GM18517 (cell line): ENCODE measurements around the gene GPR150.
"Not testable (repeated sequence)": the region's sequence is repeated elsewhere in the genome, so short reads cannot be mapped to it uniquely, and the experiment has no call there.

Source experiments
- ATAC-seq: cut with Tn5 transposase; IDR thresholded peaks from one replicate; pipeline ENCODE4 v1.9.1; 2021; ENCODE audit warnings: mild to moderate bottlenecking, moderate library complexity; ENCODE audit not compliant: unreplicated experiment

The GPR150 gene

GRCh38 chr5:95621839-95622629 is 2.1 kb downstream of the GPR150 start:
- ATAC-seq, result no peak

- no peak for ATAC-seq
These were observed 3.8 kb downstream of the GPR150 start for GRCh38 chr5:95623706-95624105.

GRCh38 chr5:95624368-95624767 is 4.5 kb downstream of the GPR150 start:
- no peak for ATAC-seq

DNA sequence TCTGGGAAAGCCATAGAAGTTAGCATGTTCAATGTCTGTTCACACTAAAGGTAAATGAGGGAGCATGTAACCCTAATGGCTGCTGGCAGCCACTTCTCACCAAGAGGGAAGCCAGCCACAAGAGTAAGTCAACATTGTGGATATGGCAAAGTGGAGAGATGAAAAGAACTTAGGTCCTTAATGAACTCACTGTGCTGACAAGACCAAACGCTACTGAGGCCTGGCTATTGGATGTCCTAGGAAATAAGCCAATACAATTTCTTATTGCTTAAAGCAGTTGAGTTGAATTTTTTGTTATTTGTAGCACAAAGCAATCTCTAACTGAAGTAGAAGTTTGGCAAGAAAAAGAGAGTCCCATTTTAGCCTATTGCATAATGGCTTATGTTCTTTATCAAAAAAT is 6.8 kb downstream of the GPR150 start:
- ATAC-seq, result no peak

DNA sequence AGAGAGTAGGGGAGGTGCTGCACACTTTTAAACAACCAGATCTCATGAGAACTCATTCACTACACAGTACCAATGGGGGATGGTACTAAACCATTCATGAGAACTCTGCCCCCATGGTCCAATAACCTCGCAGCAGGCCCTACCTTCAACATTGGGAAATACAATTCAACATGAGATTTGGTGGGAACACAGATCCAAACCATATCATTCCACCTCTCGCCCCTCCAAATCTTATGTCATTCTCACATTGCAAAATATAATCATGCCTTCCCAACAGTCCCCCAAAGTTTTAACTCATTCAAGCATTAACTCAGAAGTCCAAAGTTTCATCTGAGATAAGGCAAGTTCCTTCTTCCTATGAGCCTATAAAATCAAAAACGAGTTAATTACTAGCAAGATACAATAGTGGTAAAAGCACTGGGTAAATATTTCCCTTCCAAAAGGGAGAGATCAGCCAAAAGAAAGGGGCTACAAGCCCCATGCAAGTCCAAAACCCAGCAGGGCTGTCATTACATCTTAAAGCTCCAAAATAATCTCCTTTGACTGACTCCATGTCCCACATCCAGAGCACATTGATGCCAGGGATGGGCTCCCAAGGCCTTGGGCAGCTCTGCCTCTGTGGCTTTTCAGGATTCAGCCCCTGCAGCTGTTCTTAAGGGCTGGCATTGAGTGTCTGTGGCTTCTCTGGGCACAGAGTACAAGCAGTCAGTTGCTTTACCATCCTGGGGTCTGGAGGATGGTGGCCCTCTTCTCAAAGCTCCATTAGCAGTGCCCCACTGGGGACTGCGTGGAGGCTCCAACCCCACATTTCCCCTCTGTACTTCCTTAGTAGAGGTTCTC is 8.3 kb downstream of the GPR150 start:
- no peak for ATAC-seq

DNA sequence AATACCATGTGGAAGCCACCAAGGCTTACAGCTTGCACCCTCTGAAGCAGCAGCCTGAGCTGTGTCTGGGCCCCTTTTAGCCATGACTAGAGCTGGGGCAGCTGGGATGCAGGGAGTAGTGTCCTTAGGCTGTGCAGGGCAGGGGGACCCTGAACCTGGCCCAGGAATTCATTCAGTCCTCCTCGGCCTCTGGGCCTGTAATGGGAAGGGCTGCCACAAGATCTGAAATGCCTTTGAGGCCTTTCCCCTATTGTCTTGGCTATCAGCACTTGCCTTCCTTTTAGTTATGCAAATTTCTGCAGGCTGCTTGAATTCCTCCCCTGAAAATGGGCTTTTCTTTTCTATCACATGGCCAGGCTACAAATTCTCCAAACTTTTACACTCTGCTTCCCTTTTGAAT is 9.0 kb downstream of the GPR150 start:
- ATAC-seq, result no peak

DNA sequence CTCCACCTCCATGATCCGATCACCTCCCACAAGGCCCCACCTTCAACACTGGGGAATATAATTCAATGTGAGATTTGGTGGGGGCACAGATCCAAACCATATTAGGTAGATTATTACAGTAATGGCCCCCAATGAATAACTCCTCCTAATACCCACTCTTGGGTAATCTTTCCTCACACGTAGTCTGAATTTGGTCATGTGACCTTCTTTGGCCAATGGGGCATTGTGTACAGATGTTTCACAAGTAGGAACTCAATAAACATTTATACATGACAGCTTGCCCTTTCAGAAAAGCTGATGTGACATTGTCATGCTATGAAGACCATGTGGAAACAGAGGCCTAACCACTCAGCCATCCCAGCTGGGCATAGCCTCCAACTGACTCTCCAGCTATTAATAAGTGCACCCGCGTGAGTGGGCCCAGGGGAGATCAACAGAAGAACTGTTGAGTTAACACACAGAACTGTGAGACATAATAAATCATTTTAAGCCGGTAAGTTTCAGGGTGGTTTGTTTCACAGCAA is 10.6 kb downstream of the GPR150 start:
- no peak for ATAC-seq

DNA sequence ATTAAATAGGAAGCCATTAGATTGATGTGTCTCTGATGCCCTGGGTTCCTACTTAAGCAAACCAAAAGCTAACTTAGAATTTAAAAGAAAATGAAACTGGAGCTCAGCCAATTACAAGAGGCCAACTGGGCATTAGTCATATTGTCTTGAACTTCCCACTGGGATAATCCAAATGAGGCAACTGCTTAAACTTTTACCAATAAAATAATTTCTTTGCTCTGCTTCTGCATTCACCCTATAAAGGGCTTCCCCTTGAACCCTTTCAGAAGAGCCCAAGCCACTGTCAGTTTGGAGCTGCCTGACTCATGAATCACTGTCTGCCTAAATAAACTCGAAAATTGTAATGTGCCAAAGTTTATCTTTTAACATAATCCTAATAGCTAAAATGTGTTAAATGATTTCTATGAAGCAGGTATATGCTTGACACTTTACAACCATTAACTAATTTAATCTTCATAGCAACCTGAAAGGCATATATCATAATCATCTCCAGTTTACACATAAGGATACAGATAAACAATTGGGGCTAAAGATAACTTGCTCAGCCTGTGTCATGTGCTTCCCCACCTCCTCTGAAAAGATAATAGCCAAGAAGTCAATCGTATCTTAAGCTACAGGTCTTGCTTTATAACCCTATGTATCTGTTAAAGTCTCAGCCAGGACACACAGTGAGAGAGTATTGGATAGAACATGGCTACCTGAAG is 11.5 kb downstream of the GPR150 start:
- no peak for ATAC-seq

- peak; percentile 91 for ATAC-seq
These were observed 12.2 kb downstream of the GPR150 start for GRCh38 chr5:95631991-95632675.

DNA sequence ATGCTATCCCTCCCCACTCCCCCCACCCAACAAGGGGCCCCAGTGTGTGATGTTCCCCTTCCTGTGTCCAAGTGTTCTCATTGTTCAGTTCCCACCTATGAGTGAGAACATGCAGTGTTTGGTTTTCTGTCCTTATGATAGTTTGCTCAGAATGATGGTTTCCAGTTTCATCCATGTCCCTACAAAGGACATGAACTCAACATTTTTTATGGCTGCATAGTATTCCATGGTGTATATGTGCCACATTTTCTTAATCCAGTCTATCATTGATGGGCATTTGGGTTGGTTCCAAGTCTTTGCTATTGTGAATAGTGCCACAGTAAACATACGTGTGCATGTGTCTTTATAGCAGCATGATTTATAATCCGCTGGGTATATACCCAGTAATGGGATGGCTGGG is 13.1 kb downstream of the GPR150 start:
- ATAC-seq, result not testable (repeated sequence)

GRCh38 chr5:95633671-95634070 is 13.8 kb downstream of the GPR150 start:
- no peak for ATAC-seq

DNA sequence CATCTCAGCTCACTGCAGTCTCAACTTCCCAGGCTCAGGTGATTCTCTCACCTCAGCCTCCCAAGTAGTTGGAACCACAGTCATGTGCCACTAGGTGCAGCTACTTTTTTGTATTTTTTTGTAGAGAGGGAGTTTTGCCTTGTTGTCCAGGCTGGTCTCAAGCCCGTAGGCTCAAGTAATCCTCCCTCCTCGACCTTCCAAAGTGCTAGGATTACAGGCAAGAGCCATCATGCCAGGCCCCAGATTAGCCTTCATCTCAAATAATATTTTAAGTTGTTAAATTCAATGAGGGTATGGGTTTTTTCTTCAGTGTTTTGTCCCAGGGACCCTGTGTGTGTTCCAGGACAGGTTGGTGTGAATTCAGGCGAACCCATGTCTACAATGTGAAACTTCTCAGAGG is 14.2 kb downstream of the GPR150 start:
- ATAC-seq, result no peak

- ATAC-seq, result no peak
These were observed 18.7 kb downstream of the GPR150 start for GRCh38 chr5:95638632-95639031.

DNA sequence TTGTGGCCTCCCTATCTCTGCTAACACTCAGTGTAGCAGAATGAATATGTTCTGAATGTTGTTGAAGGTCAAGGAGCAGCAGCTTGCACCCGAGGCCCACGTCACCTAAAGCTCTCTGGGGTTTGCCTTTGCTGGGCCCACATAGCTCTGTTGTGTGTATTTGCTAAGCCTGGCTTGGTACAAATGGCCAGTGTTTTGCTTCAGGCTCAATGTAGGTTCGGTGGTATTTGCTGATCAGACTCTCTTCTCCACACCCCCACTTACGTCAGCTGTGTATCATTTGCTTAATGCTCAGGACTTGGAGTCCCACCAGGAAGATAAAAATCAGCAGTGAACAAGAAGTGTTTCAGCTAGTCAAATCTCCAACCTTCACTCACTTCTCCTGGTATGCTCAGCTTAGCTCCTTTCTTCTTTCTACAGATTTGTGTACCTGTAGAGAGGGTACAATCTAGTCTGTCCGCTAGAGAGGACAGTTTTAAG is 21.9 kb downstream of the GPR150 start:
- no peak for ATAC-seq

DNA sequence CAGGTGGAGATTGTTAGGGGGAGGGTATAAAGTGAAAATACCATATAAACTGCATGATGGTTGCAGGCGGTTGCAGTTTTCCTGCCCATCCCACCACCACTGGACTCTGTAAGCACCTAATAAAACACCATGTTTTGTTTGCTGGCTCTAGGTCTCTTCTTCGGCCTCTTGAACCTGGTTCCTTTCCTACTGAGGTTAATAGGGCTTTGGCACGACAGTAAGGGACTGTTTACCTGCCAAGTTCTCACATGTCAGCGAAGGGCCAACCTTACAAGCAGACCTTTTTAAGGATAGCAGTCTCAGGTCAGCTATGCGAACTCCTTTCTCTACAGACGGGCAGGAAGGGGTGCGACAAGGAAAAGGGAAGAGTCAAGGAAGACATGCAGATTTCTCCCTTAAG is 23.3 kb downstream of the GPR150 start:
- no peak for ATAC-seq

DNA sequence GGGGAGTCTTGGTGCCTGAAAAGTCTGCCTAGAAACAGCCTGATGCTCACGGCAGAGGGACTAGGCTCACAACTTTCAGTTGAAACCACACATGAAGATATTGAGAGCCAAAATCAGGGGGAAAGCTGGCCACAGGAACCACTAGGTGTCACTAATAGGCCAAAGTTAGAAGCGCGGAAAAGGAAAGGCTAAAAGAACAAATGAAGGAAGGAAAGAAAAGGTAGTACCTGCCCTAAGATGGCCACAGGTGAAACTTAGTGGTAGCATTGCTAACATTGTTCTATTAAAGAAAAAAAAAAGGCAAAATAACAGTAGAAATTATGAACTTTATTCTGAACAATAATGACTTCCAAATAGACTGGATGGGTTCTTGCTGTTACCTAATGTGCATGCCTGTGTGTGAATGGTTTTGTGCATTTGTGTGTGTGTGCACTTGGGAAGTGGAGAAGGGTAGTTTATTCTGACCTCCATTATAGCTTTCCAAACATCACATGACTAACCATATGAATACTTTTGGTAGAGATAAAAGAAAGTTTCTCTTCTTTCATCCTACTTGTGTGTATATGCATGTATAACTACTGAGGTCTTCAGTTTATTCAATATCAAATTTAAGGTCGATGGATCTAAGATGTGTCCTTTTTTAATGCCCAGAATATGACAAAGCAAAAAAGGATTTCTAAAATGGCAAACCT is 24.6 kb downstream of the GPR150 start:
- peak; percentile 44 for ATAC-seq

DNA sequence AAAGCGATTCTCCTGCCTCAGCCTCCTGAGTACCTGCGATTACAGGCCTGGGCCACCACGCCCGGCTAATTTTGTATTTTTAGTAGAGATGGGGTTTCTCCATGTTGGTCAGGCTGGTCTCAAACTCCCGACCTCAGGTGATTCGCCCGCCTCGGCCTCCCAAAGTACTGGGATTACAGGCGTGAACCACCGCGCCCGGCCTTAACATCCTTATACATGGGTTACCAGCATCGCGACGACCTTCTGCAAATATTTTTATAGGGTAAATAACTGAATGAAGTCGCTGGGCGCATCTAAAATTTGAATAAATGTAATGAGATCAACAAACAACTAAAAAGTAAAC is 26.3 kb downstream of the GPR150 start:
- ATAC-seq, result not testable (repeated sequence)

GRCh38 chr5:95646569-95647431 is 26.9 kb downstream of the GPR150 start, which contains the start of gene RFESD:
TSS of gene RFESD (plus strand) at chr5:95646777. CDS start at chr5:95652272, 5,495 bp downstream.
- peak; percentile 94 for ATAC-seq
